NCI-H460 (cell line): Measurements from ENCODE around the gene CNTN4. TPM values are rescaled to one million over a fixed set of nuclear protein-coding genes. Genes with fewer than 3 reads are reported as not detected.
A peak's percentile ranks its signal among the peaks of the same experiment; 100 is the strongest.
"Not testable (repeated sequence)": the region's sequence is repeated elsewhere in the genome, so short reads cannot be mapped to it uniquely, and the experiment has no call there.

Experiments
- DNase-seq: peaks from one replicate; pipeline ENCODE4 v3.0.0-alpha.2; 2016; ENCODE audit warnings: low read depth; ENCODE audit errors: extremely low read depth
- polyA plus RNA-seq: library from polyadenylated mRNA; depleted of rRNA; stranded (reverse); fragments of >200 nt; gene quantifications from 2 replicates; pipeline ENCODE4 v1.2.3, GENCODE V29; 2014; cell fraction: nucleus; rRNA removed
- total RNA-seq: library from RNA; depleted of rRNA; stranded (reverse); fragments of >200 nt; shearing (Covaris generic); gene quantifications from 2 replicates; pipeline ENCODE4 v1.2.3, GENCODE V29; 2014; rRNA removed

The CNTN4 gene
- total RNA-seq = 1.6 and 2.1 TPM in 2 replicates
- not detected in 2 replicates for polyA plus RNA-seq

DNA sequence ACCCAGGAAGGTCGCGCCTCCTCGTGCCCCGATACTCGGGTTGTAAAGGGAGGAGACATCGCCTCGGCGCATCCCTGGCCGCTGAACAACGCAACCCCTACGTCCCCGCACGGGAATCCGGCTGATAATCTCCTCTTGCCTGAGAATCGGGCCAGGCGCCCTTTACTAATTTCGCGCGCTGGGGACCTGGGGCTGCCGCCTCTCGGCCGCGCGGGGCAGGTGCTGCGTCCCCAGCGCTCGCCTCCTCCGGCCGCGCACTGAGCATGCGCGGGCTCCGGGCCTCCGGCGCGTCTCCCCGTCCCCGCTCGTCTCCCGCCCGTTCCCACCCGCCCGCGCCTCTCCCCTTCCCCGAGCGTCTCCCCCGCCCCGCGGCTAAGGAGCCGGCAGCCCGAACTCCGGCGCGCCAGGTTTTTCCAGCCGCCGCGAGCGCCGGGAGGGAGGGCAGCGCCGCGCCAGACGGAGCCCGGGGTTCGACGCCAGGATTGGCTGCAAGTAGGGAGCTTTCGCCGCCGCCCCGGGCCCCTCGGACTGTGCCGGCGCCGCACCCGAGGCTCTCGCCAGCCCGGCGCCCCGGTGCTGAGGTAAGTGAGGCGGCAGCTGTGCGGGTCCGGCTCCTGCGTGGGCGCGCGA, at the start of gene CNTN4:
Gene CNTN4, plus strand, starts transcription at position 469 of the 630 bp plus-strand sequence.
- peak; percentile 45 for DNase-seq

DNA sequence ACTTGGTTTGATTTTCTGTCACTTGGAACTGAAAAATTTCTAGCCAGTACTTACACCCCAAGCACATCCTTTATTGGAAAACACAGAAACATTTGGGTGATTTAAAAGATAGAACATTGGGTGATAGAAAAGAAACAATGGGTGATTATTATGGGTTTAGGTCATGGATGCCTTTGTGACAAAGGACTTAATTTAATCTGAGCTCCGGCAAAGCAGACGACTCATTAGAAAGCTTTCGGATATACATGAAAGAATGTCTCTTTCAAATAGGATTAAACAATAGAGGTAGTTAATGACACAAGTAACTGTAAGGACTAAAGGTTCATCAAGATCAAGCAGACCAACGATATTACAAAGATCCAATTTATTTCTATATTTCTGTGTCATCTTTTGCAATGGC, 37.3 kb upstream of the CNTN4 start:
- DNase-seq = no peak

DNA sequence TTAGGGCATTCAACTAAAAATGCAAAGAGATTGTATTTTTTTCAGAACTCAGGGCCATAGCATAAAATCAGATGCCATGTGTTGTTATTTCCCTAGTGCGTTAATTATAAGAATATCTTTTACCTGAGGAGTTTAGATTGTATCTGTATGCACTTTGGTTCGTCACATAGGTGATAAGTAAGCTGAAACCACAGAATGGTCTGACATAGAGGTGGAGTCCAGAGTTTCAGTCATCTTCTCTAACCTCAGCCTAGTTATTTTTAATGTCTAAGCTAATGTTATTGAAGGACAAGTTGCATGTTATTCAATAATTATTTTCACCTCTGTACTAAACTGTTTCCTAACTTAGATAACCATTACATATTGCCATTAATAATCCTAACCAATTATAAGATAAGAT, 27.1 kb upstream of the CNTN4 start:
- no peak for DNase-seq

DNA sequence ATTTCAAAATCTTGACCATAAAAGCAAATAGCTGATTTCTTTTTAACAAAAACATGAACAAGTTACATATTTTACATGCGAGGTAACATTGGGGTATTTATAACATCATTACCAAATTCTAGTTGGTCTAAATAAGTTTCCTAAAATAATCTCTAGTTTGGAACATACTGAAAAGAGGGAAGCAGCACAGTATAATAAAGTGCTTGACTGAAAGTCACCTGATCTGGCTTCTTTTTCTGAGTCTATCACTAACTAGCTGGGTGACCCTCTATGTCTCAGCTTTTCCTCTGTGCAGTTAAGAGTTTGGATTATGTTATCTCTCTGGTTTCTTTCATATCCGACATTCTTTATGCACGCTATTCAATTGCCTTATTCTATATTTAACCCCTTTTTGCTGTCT, 19.8 kb upstream of the CNTN4 start:
- DNase-seq = no peak

DNA sequence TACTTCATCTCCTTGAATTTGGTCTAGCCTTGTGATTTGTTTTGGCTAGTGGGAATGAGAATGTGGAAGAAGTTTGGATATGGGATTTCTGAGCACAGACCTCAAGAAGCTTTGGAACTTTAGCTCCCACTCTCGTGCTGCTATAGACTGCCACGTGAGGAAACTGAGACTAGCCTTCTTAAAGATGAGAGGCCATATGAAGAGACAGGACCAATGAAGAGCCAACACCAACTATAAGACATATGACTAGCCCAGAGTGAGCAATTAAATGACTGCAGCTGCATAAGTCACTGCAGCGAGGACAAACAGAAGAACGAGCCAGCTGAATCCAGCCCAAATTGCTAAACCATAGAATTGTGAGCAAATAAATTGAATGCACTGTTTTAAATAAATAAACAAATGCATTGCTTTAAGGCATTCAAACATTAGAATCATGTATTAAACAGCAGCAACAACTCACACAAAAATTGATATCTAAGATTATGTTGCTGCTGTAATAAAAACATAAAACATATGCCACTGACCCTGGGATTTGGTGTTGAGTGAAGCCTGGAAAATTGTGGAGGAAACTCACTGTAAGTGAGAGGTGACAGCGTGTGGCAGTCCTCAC, 15.7 kb upstream of the CNTN4 start:
- DNase-seq = no peak

DNA sequence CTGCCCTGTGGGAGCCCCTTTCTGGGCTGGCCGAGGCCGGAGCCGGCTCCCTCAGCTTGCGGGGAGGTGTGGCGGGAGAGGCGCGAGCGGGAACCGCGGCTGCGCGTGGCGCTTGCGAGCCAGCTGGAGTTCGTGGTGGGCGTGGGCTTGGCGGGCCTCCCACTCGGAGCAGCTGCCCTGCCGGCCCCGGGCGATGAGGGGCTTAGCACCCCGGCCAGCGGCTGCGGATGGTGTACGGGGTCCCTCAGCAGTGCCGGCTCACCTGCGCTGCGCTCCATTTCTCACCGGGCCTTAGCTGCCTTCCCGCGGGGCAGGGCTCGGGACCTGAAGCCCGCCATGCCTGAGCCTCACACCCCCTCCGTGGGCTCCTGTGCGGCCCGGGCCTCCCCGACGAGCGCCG, 15.1 kb upstream of the CNTN4 start:
- DNase-seq = not testable (repeated sequence)

DNA sequence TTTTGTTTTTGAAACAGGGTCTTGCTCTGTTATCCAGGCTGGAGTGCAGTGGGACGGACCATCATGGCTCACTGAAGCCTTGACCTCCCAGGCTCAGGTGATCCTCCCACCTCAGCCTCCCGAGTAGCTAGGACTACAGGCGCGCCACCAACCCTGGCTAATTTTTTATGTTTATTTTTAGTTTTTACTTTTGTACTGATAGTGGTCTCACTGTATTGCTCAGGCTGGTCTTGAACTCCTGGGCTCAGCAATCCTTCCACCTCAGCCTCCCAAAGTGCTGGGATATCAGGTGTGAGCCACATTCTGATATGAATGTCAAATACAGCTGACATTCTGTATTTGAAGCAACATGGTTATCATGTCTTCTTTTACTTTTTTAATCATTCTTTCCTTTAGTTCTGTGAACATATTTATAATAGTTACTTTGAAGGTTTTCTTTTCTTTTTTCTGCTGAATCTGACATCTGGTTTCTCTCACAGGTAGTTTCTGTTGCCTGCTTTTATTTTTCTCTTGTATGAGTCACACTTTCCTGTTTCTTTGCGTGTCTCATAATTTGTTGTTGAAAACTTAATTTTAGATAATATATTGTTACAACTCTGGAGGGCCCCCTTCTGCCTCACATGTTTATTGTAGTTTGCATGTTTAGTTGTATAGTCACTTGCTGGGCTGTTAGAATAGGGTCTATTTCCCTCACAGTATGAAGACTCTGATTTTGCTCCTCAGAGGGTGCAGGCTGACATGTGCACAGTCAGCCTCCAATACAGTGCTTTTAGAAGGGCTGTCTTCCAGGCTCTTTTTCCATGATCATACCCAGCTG, 8.4 kb upstream of the CNTN4 start:
- no peak for DNase-seq

DNA sequence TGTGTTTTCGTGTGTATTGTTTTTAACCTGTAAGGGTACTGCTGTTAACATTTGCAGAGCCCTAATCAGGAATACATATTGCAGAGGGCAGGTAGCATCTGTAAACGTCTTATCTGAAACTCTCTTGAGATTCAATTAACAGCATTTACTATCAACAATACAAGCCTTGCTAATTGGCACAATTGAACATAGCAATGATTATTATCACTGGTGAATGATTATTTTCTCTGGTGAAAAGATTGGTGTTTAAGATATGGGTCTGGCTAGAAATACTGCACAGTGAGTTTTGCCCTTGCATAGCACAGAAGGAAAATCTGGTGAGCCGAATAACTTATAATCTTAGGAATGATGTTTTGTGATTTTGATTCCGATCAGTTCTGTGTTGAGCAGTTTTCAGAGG, 5.9 kb upstream of the CNTN4 start:
- DNase-seq = no peak

DNA sequence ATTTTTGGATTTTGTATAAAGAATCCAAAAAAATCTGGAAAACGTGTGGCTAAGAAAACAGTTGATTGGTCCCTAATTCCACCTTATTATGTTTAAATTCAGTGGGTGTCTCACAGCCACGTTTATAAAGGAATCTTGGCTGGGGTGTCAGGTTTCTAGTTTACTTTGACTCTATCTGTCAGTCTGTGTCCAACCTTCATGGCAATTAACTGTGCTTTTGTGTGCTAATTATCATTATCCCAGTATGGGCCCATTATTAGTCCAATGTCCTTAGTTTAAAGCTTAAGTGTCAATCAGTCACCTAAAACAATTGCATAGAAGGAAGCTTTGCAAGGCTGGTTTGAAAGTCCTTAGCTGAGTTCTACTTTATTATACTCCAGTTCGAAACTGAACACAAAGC, 3.7 kb upstream of the CNTN4 start:
- no peak for DNase-seq

DNA sequence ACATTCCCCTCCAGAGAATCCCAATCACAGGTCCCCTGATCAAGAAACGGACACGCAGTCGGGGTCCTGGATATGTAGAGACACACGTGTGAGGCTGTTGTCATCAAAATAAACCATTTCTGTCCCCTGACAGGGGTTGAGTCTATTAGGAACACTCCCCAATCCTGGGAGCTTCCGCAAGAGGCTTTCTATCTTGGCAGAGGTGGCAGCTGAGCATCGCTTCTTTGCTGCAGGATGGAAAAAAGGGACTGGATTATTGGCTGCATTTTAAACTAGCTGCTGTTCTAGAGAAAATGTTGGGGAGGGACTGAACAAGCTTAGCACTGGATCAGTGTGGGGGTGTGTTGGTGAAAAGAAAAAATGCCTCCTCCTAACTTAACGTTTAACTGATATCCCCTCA, 2.5 kb upstream of the CNTN4 start:
- DNase-seq = no peak

DNA sequence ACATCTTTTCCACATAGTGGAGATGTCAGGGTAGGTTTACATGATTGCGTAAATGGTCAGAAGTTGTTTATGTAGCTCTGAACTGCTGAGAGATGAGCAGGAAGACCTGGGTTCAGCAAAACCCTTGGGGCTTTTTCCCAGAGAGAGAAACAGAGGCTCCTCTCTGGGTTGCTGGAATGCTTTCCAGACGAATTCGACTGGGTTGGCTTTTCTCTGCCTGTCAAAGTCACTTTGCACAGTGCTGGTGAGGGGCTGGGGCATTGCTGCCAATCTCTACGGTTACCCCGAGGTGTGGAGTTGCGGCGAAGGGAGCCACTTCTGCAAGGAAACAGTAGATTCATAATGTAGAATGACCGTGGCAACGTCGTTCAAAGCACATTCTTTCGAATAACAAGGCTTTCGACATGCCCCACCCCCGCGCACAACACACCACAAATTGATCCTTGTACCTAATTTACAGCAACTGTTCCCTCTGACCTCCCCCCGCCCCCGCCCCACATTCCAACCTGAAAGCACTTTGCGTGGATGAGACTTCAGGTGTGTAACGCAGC, 950 bp upstream of the CNTN4 start:
- DNase-seq = peak; percentile 3

DNA sequence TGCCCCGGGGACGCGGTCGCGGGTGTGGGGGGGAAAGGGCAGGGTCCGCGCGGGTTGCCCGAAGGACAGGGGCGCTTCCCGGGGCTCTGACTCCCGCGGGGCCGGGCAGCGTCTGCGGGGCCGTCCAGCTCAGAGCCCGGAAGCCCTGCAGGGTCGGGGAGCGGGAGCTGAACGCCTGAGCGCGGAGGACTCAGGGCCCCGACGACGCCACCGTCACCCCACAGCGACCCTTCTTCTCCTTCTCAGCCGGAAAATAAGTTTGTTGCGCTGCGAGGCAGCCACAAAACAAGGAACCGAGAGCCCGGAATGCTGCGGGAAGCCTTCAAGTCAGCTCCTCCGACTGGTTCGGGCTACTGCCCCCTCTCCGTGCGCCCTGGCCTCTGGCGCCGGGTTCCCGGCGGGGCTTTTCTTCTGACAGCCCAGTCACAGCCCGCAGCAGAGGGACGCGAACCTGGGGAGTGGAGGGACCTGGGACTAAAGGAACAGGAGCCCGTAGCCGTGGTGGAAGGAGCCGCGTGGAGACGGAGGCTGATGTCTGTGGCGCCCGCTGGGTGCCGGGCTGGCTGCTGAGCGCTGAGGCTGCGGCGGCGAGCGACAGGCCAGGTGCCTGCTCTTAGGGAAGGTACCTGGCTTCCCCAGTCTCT, 484 bp downstream of the CNTN4 start:
- DNase-seq = no peak

DNA sequence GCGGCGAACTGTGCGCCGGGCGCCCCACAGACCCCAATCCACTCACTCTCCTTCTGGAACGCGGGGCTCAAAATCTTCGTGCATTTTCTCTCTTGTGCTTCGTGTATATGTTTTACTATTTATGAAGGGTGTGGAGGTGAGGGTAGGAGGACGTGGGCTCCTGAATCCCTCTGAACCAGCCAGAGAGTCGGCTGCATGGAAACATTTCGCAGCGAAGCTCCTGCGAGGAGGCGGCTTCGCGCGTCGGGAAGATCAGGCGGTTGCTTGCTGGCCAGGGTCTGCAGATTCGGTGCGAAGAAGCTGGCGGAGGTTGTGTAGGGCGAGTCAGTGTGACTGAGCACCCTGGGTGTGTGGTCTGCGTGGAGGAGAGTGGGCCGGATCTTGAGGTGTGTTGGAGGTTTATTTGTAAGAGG, 1.1 kb downstream of the CNTN4 start:
- DNase-seq = no peak

DNA sequence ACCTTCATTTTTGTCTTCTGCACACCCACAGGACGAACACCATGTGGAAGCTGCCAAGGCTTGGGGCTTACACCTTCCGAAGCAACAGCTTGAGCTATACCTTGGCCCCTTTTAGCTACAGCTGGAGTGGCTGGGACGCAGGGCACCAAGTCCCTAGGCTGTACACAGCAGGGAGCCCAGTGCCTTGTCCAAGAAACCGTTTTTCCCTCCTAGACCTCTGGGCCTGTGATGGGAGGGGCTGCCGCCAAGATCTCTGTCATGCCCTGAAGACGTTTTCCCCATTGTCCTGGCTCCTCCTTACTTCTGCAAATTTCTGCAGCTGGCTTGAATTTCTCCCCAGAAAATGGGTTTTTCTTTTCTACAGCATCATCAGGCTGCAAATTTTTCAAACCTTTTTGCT, 7.8 kb downstream of the CNTN4 start:
- no peak for DNase-seq

DNA sequence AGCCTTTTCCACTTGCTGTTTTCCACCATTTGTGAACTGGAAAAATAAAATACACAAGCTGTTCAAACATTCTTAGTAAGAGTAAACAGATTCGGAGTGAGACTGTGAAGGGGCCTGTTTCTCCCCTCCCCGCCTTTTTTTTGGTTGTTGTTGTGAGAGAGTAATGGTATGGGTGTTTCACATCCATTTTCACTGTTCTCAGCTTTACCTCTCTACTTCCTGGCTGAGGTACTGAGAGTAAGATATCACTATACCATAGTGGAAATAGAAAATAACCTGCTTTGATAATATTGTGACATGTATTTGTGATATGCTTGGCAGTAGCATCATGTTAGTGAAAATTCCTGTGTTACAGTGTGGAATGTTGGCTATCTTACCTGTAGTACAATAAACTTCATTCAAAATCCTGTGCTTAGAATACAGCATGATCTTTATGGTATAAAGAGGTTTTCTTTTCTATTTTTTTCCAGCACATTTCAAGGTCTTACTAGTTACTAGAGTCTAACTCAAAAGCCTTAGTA, 12.0 kb downstream of the CNTN4 start:
- no peak for DNase-seq

DNA sequence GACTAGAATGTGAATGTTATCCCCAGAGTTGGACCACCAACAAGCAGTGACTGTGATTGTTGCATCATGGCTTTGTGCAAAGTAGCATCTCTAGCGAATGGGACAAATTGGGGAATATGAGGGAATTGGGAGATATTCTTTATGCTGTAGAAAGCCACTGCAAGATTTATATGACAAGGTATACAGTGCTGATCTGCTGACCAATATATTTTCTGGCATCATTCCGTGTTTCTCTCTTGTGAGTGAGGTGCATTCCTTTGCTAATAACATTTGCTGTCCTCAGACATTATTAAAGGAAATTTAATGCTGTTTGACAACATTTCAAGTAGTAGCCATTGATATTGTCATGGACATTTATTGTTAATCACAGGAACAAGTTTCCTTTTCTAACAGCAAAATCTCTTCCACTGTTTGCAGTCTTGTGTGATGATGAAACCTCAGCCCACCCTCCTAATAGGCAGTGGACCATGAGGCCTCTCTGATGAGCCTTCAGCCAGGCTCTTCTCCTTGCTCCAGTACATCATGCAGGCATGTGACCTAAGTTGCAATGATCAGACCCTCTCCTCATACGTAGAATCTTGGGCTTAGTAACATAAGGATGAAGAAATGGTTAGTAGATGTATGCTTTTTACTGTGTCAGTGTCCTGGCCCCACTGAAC, 16.1 kb downstream of the CNTN4 start:
- DNase-seq = no peak

DNA sequence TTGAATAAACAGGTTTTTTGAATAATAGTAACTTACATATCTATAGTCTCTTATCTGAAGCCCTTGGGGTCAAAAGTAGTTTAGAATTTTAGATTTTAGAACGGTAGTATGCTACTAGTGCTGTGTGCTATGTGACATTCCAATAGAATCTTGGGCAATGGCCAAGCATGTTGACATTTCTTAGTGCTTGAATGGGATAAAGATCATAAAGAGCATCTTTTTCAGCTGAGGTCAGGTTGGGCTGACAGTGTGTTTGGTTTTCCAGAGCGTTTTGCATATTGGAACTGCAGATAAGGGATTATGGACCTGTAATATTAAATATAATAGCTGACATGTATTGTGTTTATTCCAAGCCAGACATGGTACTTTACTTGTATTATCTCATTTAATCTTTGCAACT, 32.1 kb downstream of the CNTN4 start:
- DNase-seq = no peak

DNA sequence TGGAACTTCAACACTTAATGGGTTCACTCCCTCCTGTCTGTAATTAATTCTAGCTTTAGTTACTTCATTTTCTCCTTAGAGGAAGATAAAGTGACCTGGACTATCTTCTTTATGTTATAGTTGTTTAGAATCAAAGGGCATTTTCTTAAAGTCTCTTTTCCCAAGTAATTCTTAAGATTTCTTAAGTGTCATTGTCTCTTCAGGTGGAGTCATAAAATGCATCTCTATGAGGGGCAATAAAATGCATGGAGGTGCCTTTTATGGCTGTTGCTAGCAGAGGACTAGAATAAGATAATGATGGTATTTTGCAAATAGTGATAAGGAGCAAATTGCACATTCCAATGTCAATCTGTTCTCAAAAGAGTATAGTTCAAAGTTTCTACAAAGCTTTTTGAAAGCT, 34.5 kb downstream of the CNTN4 start:
- DNase-seq = no peak

DNA sequence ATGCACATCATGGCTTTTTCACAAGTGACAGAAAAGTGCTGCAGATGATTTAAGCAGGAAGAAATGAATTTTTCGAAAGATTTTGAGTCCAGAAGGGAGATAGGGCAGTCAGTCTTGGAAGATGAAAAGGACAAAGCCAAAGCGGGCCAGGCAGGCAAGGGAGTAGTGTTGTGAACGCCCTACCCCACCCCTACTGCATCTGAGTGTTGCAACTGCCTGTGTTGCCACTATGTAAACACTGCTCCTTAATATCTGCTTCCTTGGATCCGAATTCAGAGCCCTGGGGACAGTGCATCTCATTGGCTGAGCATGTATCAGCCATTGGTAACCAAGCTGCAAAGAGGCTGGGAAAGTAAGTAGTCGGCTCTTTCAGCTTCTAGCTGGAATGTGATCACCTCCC, 39.0 kb downstream of the CNTN4 start:
- no peak for DNase-seq

DNA sequence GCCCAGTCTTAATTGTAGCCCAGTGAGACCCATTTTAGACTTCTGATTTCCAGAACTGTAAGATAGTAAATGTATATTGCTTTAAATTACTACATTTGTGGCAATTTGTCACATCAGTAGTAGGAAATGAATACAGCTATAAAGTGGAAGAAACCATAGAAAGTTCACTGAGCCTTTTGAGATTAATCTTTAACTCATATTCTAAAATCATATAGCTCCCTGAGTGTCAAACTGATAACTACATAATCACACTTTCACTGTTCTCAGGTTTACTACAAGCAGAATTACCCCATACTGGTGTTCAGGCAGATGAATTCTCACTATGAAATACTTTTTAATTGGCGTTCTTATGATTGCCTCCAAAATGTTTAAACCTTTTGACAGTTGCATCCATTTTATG, 42.8 kb downstream of the CNTN4 start:
- DNase-seq = no peak
